Keratinocyte (primary cell): Measurements from ENCODE around the gene DDIT4. TPM values are rescaled to one million over a fixed set of nuclear protein-coding genes. Genes with fewer than 3 reads are reported as not detected.

Experiments
- DNase-seq: peaks from one replicate; pipeline ENCODE4 v3.0.0-alpha.2; 2011; ENCODE audit warnings: low read depth, missing footprints, low spot score
- FAIRE-seq: peaks from 2 replicates; lab custom pipeline; 2011; peaks lifted over from hg19 to GRCh38; lab: Jason Lieb, UNC
- H2AFZ ChIP-seq: 2 replicates; pipeline ENCODE4 v1.6.0; 2012; ENCODE audit warnings: low read length, control low read depth, inconsistent platforms; ENCODE audit not compliant: control insufficient read depth
- H3K27ac ChIP-seq: 2 replicates; pipeline ENCODE4 v1.5.1; 2011; ENCODE audit warnings: low read length; ENCODE audit not compliant: control insufficient read depth, insufficient read depth
- H3K27me3 ChIP-seq: 3 replicates; pipeline ENCODE4 v1.6.0; 2011; ENCODE audit warnings: low read length; ENCODE audit not compliant: control insufficient read depth, insufficient read depth; ENCODE audit errors: extremely low read depth
- H3K36me3 ChIP-seq, 2 experiments: 2 replicates in 1 of 2; 3 replicates in 1 of 2; pipeline ENCODE4 v1.5.1; 2011; ENCODE audit warnings: low read length in 2 of 2, mild to moderate bottlenecking in 1 of 2; ENCODE audit not compliant: control insufficient read depth in 2 of 2, insufficient read depth in 2 of 2; ENCODE audit errors: extremely low read depth in 1 of 2
- H3K4me1 ChIP-seq: 3 replicates; pipeline ENCODE4 v1.5.1; 2011; ENCODE audit warnings: low read length; ENCODE audit not compliant: control insufficient read depth, insufficient read depth; ENCODE audit errors: extremely low read depth
- H3K4me2 ChIP-seq: 3 replicates; pipeline ENCODE4 v1.6.0; 2011; ENCODE audit warnings: low read depth, low read length; ENCODE audit not compliant: control insufficient read depth, insufficient read depth; ENCODE audit errors: extremely low read depth
- H3K4me3 ChIP-seq, 3 experiments: fragments of 200-600 bp in 1 of 3; sonication (generic) in 1 of 3; 2 replicates in 2 of 3; 3 replicates in 1 of 3; pipeline ENCODE4 v1.5.1; 2011 to 2016; ENCODE audit warnings: low read length in 3 of 3, mild to moderate bottlenecking in 3 of 3, control low read depth in 2 of 3, inconsistent platforms in 1 of 3, low read depth in 1 of 3, mixed read lengths in 1 of 3, mixed run types in 1 of 3, moderate library complexity in 1 of 3; ENCODE audit not compliant: control insufficient read depth in 2 of 3, insufficient read depth in 2 of 3; ENCODE audit errors: extremely low read depth in 1 of 3
- H3K79me2 ChIP-seq: 2 replicates; pipeline ENCODE4 v1.6.0; 2012; ENCODE audit warnings: low read length; ENCODE audit not compliant: control insufficient read depth, insufficient read depth
- H3K9ac ChIP-seq: 3 replicates; pipeline ENCODE4 v1.6.0; 2011; ENCODE audit warnings: low read length; ENCODE audit not compliant: control insufficient read depth, insufficient read depth; ENCODE audit errors: extremely low read depth
- H3K9me1 ChIP-seq: 3 replicates; pipeline ENCODE4 v1.6.0; 2011; ENCODE audit warnings: low read length; ENCODE audit not compliant: control insufficient read depth, insufficient read depth; ENCODE audit errors: extremely low read depth
- H3K9me3 ChIP-seq: 2 replicates; pipeline ENCODE4 v1.5.1; 2012; ENCODE audit warnings: low read depth, low read length; ENCODE audit not compliant: control insufficient read depth
- H4K20me1 ChIP-seq: 3 replicates; pipeline ENCODE4 v1.6.0; 2011; ENCODE audit warnings: low read length; ENCODE audit not compliant: control insufficient read depth, insufficient read depth; ENCODE audit errors: extremely low read depth
- CTCF ChIP-seq, 3 experiments: IDR thresholded peaks in 1 of 3; conservative IDR thresholded peaks in 1 of 3; optimal IDR thresholded peaks in 1 of 3; 2 replicates in 2 of 3; 3 replicates in 1 of 3; pipeline versions ENCODE3 to v1.5.1; 2011; ENCODE audit warnings: low read length in 3 of 3, mild to moderate bottlenecking in 3 of 3, moderate library complexity in 2 of 3, control low read depth in 1 of 3, inconsistent platforms in 1 of 3; ENCODE audit not compliant: insufficient read depth in 2 of 3; ENCODE audit errors: extremely low read depth in 1 of 3
- EZH2 ChIP-seq: IDR thresholded peaks from one replicate; pipeline ENCODE4 v1.6.1; 2012; ENCODE audit warnings: inconsistent platforms, mild to moderate bottlenecking, low read length, moderate library complexity
- dilution Hi-C: fragments of 300-500 bp; cut with MboI; formaldehyde crosslinking; loops from one replicate; pipeline ENCODE4 v1.7.0; 2020; ENCODE audit warnings: low sequenced_read_pairs; ENCODE audit not compliant: extremely low pct_ligation_motif_present
- polyA plus RNA-seq, 5 experiments: library from polyadenylated mRNA; depleted of rRNA in 3 of 5; stranded (reverse) in 3 of 5; stranded (forward) in 1 of 5; unstranded in 1 of 5; fragments of >200 nt; gene quantifications; 1 replicate in 1 of 5; 2 replicates in 3 of 5; 3 replicates in 1 of 5; pipeline versions ENCODE4 v1.2.1 to v1.2.3, GENCODE V29; 2011 to 2012; ENCODE audit warnings: missing spikeins in 2 of 5, low read depth in 1 of 5, low replicate concordance in 1 of 5

DDIT4 gene
- polyA plus RNA-seq, 1 donor (not counting 4 experiments of a cell fraction or from before 2014, with no cell fraction given), result 248 TPM

DNA sequence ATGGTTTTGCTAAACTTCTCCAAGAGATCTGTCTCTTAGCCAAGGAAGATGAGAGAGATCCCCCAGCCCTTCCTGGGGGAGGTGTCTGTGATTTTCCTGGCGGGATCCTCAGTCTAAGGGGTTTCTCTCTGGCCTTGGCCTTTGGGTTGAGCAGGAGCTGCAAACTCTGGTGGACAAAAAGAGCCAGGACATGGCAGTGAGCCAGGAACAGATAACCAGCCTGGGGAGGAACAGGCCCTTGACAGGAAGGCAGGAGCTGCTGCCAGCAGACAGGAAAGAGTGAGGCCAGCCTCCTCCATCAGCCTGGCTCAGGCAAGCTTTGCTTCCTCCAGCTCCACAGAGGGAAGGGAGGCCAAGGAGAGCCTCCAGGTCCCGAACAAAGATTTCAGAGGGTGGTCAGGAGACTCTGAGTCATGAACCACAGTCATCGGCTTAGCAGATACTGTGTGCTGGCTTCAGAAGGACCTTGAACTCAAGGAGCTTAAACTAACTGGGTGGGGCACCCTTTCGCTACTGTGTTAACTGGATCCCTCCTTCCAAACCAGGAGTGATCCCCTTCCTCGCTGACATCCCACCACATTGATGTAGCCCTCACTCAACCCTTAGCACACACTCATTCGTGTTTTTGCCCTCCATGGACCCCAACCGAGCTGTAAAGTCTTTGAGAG, 34.7 kb downstream of the DDIT4 start:
- Histone ChIP-seq H3K4me3 (no peak overlapping the region), H3K9me3 (no peaks in the 10 kb centered on the region), H3K27me3 (no peaks in the 10 kb centered on the region), H3K4me2 (peak overlapping the region; percentile 60), H3K4me1 (peaks cover 37% of the 10 kb centered on the region), H3K9ac (peak overlapping the region; percentile 49), H3K36me3 (no peaks in the 10 kb centered on the region), H3K27ac (peak overlapping the region; percentile 57), H2AFZ (peak overlapping the region; percentile 34), H3K79me2 (no peaks in the 10 kb centered on the region), H4K20me1 (no peaks in the 10 kb centered on the region), H3K9me1 (no peaks in the 10 kb centered on the region)
- DNase-seq, result no peak
- peak; percentile 39 for FAIRE-seq
- dilution Hi-C loops, result no loop called here
- TF ChIP-seq CTCF (optimal IDR thresholded peaks at IDR 0.05 in 1 of 3, IDR thresholded peaks at IDR 0.05 in 1 of 3, conservative IDR thresholded peaks at IDR 0.05 in 1 of 3; ENCODE audit: extremely low read depth in 1 of 3, insufficient read depth in 2 of 3, low read length in 3 of 3) (no peak), EZH2 (no peak)

GRCh38 chr10:72309290-72310240, 35.8 kb downstream of the DDIT4 start:
- H3K9me3 ChIP-seq, result no peaks in the 10 kb centered on the region
- no peaks in the 10 kb centered on the region for H4K20me1 ChIP-seq
- no peak overlapping the region for H2AFZ ChIP-seq
- H3K79me2 ChIP-seq, result no peaks in the 10 kb centered on the region
- H3K4me2 ChIP-seq, result peak overlapping the region; percentile 31
- no peaks in the 10 kb centered on the region for H3K9me1 ChIP-seq
- H3K4me3 ChIP-seq, result no peak overlapping the region
- dilution Hi-C loops, result no loop called here
- H3K27ac ChIP-seq, result no peak overlapping the region
- peaks cover 41% of the 10 kb centered on the region for H3K4me1 ChIP-seq
- TF ChIP-seq CTCF (optimal IDR thresholded peaks at IDR 0.05 in 1 of 3, IDR thresholded peaks at IDR 0.05 in 1 of 3, conservative IDR thresholded peaks at IDR 0.05 in 1 of 3; ENCODE audit: extremely low read depth in 1 of 3, insufficient read depth in 2 of 3, low read length in 3 of 3), result no peak
- no peak for TF ChIP-seq EZH2
- peak overlapping the region; percentile 42 for H3K9ac ChIP-seq
- FAIRE-seq, result no peak
- DNase-seq, result no peak
- H3K36me3 ChIP-seq, result no peaks in the 10 kb centered on the region
- no peaks in the 10 kb centered on the region for H3K27me3 ChIP-seq
